ENCODE results near the gene GPR25.
"Not testable (repeated sequence)": the region's sequence is repeated elsewhere in the genome, so short reads cannot be mapped to it uniquely, and the experiment has no call there.

The GPR25 gene

DNA sequence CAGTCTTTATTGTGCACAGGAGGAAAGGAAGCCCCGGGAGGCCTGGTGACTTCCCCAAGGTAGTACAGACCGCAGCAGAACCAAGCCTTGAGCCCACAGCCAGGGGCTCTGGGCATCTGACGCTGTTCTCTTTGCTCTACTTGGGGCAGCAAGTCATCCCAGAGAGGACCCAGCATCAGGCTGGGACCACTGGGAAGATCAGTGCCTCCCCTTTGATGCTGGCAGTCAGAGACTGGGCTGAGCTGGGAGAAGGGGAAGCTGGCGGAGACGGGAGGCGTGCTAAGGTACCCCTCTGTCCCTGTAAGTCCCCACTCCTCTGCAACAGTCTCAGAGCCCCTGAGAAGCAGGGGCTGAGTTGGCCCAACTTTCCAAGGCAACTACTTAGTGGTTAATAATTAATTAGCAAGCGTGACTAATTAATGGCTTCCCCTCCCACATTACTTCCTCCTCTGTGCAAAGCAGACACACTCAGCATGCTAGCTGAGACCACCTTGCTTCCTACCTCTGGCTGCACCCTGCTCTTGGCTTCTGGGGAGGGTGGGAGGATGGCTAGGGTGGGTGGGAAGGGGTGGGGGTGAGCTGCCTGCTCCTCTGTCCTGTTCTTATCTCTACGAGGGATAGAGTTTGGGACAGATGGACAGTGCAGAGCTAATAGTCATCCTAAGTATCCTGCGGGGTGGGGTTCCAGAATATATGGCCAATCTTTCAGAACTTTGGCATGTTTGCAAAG is 23.2 kb downstream of the GPR25 start:
- DNase-seq = no peak

DNA sequence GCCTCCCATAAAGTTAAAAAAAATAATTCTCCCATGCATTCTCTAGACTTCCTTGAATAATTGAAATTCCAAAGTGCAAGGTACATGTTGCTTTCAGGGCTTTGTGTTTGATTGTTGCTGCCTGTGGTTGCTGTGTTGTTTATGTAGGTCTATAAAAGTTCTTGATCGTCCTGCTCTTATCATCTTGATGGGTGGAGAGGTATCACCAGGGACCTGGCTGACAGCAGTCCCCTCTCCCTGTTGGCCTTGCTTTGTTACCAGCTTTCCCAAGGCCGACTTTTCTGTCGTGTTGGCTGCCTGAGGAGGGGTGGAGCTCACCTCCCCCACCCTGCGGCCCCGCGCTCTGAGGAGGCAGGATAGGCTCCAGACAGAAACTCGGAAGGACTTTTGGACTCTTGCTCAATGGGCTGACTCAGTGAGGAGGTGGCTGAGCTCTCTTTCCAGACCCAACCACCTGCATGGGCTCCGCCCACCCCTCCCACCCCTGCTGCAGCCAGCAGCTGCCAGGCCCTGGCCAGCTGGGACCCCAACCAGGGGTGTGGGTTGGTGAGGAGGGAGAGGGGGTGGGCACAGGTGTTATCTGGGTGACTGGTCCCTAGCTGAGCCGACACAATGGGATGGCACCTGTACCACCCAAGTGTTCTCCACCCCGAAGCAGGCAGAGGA is 23.9 kb downstream of the GPR25 start:
- DNase-seq = no peak

- DNase-seq = no peak
Measured at GRCh38 chr1:200897259-200897658, 24.5 kb downstream of the GPR25 start.

DNA sequence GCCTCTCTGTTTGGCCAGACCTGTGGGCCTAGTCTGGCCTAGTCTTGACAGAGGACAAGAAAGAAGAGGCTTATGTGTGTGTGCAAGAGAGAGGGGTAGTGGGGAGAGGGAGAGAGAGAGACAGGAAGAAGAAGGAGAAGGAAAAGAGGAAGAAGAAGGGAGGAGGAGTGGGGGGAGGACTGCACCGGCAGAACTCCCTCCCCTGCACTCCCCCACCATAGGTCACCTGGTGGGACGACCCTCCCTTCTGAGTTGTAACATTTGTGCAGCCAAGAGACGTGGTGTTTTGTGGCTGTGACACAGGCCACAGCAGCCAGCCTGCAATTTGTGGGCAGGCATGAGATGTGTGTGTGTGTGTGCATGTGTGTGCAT is 26.2 kb downstream of the GPR25 start:
- no peak for DNase-seq

DNA sequence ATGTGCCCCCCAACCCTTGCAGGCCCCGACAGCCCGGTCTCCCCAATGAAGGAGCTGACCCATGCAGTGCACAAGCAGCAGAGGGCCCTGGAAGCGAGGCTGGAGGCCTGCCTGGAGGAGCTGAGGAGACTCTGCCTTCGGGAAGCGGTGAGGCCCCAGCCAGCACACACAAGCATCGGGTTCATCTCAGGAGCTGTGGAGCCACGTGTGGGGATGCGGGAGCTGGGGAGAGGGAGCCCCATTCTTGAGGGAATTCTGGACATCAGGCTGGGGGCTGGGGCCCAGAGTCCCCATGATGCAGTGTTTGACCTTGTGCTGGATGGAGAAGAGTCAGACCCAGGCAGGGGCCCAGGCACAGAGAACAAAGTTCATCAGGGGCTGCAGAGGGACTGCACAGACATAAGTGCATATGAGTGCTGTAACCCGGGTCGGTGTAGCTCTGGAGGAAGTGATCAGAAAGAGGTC is 26.7 kb downstream of the GPR25 start:
- DNase-seq = no peak

DNA sequence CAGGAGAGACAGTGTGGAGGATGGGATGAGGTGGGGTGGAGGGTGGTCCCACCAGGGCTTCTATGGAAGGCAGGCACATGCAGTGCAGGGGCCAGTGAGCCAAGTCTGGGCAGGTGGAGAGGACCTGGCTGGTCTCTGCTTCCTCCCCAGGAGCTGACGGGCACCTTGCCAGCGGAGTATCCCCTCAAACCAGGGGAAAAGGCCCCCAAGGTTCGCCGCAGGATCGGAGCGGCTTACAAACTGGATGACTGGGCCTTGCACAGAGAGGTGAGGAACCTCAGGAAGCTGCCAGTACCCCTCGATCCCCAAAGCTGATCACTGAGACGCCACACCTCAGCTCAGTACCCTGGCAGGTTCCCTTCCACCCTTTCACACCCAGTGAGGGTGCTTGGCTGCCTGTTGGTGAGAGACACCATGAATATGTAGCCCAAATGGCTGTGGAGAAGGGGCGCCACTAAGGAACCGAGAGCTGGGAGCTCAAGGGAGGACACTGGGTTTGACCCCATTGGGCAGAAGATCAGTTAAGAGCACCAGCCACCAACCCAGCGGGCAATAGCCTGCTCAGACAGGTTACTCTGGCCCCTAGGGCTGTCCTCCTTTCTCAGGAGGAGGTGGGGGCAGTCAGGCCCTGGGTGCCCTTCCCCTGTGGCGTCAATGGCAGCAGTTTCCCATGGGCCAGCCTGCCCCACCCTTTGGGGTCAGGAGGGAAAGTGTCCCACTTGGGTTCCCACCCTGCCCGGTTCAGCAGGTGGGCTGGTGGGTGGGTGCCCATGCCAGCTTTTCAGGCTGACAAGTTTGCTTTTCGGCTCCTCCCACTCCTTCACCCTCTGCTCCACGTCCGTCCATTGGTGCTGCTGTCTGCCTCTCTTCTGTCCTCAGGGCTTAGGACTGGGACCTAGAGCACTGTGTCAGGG is 27.4 kb downstream of the GPR25 start:
- no peak for DNase-seq

- DNase-seq = peak in 1 of 3 experiments; percentile 28
Measured at GRCh38 chr1:200900877-200901276, 28.1 kb downstream of the GPR25 start.

- DNase-seq = no peak
Measured at GRCh38 chr1:200901350-200901749, 28.6 kb downstream of the GPR25 start.

GRCh38 chr1:200901796-200902444 is 29.1 kb downstream of the GPR25 start:
- peak in 1 of 3 experiments; percentile 5 for DNase-seq

DNA sequence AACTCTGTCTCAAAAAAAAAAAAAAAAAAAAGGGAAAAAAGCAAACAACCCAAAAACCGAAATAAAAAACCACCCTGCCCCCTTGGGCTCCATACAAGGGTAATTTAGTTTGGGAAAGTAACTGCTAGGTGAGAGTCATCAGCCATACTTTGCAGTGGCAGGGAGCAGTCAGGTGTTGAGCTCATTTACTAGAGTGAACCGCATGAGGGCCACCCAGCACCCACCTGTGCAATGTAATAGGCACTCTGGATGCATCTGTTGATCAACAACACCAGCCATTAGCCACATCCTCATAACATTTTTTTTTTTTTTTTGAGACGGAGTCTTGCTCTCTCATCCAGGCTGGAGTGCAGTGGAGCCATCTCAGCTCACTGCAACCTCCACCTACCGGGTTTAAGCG is 31.0 kb downstream of the GPR25 start:
- DNase-seq = no peak

DNA sequence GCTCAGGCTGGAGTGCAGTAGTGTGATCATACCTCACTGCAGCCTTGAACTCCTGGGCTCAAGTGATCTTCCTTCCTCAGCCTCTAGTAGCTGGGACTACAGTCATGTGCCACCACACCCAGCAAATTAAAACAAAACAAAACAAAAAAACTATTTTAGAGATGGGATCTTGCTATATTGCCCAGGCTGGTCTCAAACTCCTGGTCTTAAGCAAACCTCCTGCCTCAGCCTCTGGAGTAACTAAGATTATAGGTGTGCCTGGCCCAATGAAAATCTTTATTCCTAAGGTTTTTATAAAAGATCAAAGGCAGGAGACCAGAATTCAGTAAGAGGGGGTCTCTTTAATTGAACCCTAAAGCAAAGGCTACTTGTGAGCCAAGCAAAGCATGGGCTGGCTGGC is 32.0 kb downstream of the GPR25 start:
- no peak for DNase-seq

- no peak for DNase-seq
Measured at GRCh38 chr1:200905411-200906052, 32.8 kb downstream of the GPR25 start.

DNA sequence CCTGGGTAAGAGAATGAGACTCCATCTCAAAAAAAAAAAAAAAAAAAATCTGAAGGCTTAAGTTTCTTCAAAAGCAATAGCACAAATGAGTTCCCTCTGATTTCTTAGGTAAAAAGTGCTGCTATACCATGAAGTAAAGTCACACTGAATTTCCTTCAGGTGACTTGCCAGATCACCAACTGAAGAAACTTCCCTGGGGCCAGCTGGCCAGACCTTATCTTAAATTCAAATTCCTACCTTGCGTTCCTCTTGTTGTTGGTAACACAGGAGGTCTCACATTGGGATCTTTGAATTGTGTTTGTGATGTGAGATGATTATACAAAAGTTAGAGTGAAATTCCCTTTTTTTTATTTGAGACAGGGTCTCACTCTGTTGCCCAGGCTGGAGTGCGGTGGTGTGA is 33.7 kb downstream of the GPR25 start:
- no peak for DNase-seq

DNA sequence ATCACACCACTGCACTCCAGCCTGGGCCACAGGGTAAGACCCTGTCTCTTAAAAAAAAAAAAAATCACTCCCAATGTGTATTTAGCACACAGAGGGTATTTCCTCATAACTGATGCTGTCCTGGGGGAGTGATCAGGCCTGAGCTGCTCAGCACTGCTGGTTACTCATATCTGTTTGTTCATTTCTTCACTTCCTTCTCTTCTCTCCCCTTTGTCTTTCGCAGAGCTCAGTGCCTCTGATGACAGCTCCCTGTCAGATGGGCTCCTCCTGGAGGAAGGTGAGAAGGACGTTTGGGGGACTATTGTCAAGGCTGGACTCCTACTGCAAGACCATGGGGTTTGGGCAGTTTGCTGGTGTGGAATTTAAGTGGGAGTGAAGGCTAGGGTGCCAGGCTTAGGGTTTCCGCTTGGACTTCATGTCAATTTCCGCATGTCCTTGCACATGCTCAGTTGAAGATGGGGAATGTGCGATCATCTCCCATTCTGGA is 34.9 kb downstream of the GPR25 start:
- no peak for DNase-seq

GRCh38 chr1:200908191-200908868 is 35.5 kb downstream of the GPR25 start:
- no peak for DNase-seq

DNA sequence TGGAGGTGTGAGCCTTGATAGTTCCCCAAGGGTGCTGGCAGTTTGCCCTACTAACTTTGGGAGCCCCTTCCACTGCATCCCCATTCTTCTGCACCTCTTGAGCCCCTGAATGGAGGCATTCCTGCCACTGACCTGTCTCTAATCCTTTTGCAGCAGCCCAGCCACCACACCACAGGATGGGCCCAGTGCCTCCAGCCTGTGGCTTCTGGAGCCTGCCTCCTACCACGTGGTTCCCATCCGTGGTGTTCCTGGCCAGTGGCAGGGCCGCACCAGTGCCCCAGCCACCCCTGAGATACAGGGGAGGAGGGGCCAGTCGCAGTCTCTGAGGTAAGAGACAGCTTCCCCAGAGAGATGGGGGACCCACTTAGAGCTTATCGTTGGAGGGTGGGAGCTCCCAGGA is 36.3 kb downstream of the GPR25 start:
- no peak for DNase-seq

DNA sequence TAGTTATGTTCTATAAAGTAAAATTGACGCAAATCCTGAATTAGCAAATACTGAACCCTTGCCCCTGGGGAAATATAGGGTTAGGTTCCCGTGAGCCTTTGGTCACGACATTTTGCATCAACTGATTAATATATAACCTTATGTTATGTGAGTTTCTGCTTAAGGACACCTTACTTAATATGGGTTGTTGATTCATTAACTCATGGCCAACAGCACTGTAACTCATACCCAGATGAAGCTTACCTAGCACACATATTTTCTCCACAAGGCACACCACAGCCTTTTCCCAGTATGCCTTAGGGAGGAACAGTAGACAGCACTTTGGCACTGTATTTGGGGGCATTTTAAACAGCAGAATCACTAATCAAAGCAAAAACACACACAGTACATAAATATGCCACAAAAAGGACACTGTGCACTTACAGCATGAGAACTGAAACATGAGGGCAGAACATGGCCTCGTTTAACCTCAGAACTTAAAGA is 37.0 kb downstream of the GPR25 start:
- DNase-seq = no peak

GRCh38 chr1:200911361-200911760 is 38.6 kb downstream of the GPR25 start:
- DNase-seq = no peak

DNA sequence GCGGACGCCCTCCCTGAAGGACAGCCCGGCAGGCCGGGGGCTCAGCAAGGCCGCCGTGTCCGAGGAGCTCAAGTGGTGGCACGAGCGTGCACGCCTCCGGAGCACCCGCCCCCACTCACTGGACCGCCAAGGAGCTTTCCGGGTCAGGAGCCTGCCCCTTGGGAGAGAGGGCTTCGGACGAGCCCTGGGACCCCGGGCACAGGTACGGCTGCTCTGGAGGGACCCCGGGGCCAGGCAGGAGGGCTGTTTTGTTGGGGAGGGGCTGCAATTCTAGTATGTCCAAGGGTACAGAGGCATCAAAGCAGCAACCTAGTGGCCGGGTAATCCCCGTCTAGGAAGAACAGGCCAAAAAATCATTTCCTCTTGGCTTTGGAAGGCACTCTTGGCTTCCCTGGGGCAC is 39.2 kb downstream of the GPR25 start:
- DNase-seq = not testable (repeated sequence)

GRCh38 chr1:200912737-200913407 is 40.1 kb downstream of the GPR25 start:
- DNase-seq = no peak

- no peak for DNase-seq
Measured at GRCh38 chr1:200916152-200916551, 43.4 kb downstream of the GPR25 start.
